Placental epithelial cell (primary cell): ENCODE results near the gene CTBP2. TPM values are rescaled to one million over a fixed set of nuclear protein-coding genes. Genes with fewer than 3 reads are reported as not detected.

Experiments used
- small RNA-seq: library from RNA; depleted of rRNA; stranded (forward); fragments of <200 nt; gene quantifications from one replicate; pipeline ENCODE3, GENCODE V24; 2012
- total RNA-seq: library from RNA; depleted of rRNA; stranded (reverse); fragments of >200 nt; gene quantifications from 2 replicates; pipeline ENCODE4 v1.2.3, GENCODE V29; 2012

CTBP2 gene
- total RNA-seq, result 136 and 140 TPM in 2 replicates

GRCh38 chr10:125159932-125160855, at the start of gene CTBP2:
Gene CTBP2 (minus strand): TSS chr10:125160563.

GRCh38 chr10:124941823-124942222, 218.5 kb downstream of the CTBP2 start, which contains the start of gene ZRANB1:
Gene ZRANB1 (plus strand): TSS chr10:124942123. CDS start chr10:124942494, 371 bp downstream.

Small RNAs within 50 kb of the gene (small RNA-seq; reads per million reads assigned to genes)
- gene MIR4296 (0.17 reads per million), gene MRPS21P6 (not detected)

Other genes with a start within 250 kb of the CTBP2 start
- 21.6 and 24.8 TPM in 2 replicates for gene ZRANB1, start 218.4 kb downstream of the CTBP2 start, total RNA-seq